A549 treated with AZD2906 at 1 μM for 4 hours (cell line): ENCODE measurements around the gene DTX1. TPM values are rescaled to one million over a fixed set of nuclear protein-coding genes. Genes with fewer than 3 reads are reported as not detected.

ENCODE experiments used
- total RNA-seq: library from RNA; stranded (reverse); fragments of 200-300 nt; extraction: Qiagen RNA extraction; gene quantifications from 5 replicates; pipeline ENCODE4 v1.2.3, GENCODE V29; 2022

Gene DTX1
- total RNA-seq, result 0.26 to 0.45 TPM (median 0.36 TPM) in 5 replicates

GRCh38 chr12:113056631-113057488 lies at the start of gene DTX1:
Gene DTX1 (plus strand): TSS chr12:113056730. CDS start chr12:113058193, 1,463 bp downstream.

GRCh38 chr12:113135178-113136127 lies 78.9 kb downstream of the DTX1 start, which contains the start of gene RASAL1:
Gene RASAL1 (minus strand): TSS chr12:113135761. CDS start chr12:113135462, 299 bp downstream.

Other genes starting within 250 kb of the DTX1 start
- gene OAS1, start 149.8 kb upstream of the DTX1 start, total RNA-seq, result 24.2 to 37.5 TPM (median 34.1 TPM) in 5 replicates
- gene OAS3, start 118.3 kb upstream of the DTX1 start, total RNA-seq, result 19.8 to 23.5 TPM (median 22.8 TPM) in 5 replicates
- gene OAS2, start 78.2 kb upstream of the DTX1 start, total RNA-seq, result 0.10 to 0.39 TPM (median 0.15 TPM) in 5 replicates
- 0.28 to 0.44 TPM (median 0.32 TPM) in 5 replicates for gene RASAL1, start 79.0 kb downstream of the DTX1 start, total RNA-seq
- 0.06 to 0.23 TPM (median 0.12 TPM) in 4 of 5 replicates, not detected in the other for gene CFAP73, start 93.0 kb downstream of the DTX1 start, total RNA-seq
- 45.3 to 80.4 TPM (median 72.1 TPM) in 5 replicates for gene DDX54, start 128.7 kb downstream of the DTX1 start, total RNA-seq
- 23.1 to 32.2 TPM (median 31.5 TPM) in 5 replicates for gene RITA1, start 129.0 kb downstream of the DTX1 start, total RNA-seq
- gene TPCN1, start 164.7 kb downstream of the DTX1 start, total RNA-seq, result 15.3 to 17.7 TPM (median 16.2 TPM) in 5 replicates